Subcutaneous adipose tissue (tissue), 4 donors: ENCODE results near the gene ALDH3B2. TPM values are rescaled to one million over a fixed set of nuclear protein-coding genes. Genes with fewer than 3 reads are reported as not detected.

Experiments
- CTCF ChIP-seq: fragments of 450-650 bp; IDR thresholded peaks from one replicate; pipeline ENCODE4 v1.5.1; 2016; ENCODE audit warnings: low read depth, mild to moderate bottlenecking, control low read depth, antibody characterized with exemption, moderate library complexity
- total RNA-seq, 4 donors: library from RNA; depleted of rRNA; stranded (reverse); fragments of >200 nt; gene quantifications; one replicate each; pipeline ENCODE4 v1.1.0, GENCODE V29; 2016

The ALDH3B2 gene
- total RNA-seq, 4 donors from 2014 or later: not detected

- no peak for TF ChIP-seq CTCF
Measured at GRCh38 chr11:67631411-67631810, 43.0 kb downstream of the ALDH3B2 start.

DNA sequence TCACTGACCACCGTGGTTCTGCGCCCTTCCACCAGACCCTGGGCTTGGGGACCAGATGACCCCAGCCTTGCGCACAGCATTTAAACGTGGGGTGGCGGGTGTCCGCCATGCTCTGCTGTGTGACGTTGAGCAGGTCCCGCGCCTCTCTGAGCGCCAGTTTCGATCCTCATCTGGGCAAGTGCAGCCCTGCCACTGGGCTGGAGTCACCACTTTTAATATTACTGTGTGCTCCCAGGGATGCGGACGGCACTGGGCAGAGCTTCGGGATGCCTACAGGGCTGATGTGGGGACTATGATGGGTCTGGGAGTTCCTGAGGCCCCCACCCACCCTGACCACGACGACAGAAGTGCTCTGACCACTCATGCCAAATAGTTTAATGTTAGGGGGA, 43.5 kb downstream of the ALDH3B2 start:
- TF ChIP-seq CTCF: no peak

GRCh38 chr11:67630228-67630942, 44.0 kb downstream of the ALDH3B2 start:
- no peak for TF ChIP-seq CTCF

GRCh38 chr11:67629386-67630227, 44.8 kb downstream of the ALDH3B2 start, which contains the start of gene NUDT8:
Gene NUDT8, minus strand, starts transcription at chr11:67629937. Its CDS starts 26 bp downstream, at chr11:67629911.
- no peak for TF ChIP-seq CTCF

DNA sequence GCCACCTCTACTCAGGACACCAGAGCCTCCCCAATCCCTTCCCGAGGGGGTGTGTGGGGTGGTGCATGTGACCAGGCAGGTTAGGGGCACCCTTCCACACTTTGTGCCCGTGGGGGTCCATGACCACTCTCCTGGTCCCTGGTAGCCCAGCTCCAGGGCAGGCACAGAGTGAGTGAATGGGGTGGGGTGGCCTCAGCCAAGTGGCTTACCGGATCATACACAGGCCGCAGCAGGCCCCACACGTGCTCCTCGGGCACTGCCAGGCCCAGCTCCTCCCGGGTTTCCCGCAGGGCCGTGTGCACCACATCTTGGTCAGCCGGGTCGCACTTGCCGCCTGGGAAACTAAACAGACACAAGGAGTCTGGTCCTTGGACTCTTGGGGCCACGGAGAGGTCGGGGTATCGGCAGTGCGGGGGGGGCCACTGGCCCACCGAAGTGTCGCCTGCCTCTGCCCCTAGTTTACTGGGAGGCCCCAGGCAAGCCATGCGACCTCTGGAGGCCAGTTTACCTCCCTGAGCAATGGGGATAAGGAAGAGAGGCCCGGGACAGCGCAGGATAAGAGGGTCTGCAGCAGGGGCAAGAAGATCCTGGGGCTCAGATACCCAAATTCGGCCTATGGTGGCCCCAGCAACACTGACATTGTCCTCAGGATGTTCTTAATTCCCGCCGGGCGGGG, 45.6 kb downstream of the ALDH3B2 start:
- no peak for TF ChIP-seq CTCF

GRCh38 chr11:67627812-67628624, 46.4 kb downstream of the ALDH3B2 start:
- no peak for TF ChIP-seq CTCF
